ENCODE measurements around the gene TTC17. TPM values are rescaled to one million over a fixed set of nuclear protein-coding genes. Genes with fewer than 3 reads are reported as not detected.

TTC17 gene
- total and polyA plus RNA-seq, 4 donors = 18.9 to 88.6 (median 43.5) TPM

GRCh38 chr11:43356336-43356735 is 2.4 kb upstream of the TTC17 start:
- Histone ChIP-seq H3K9ac (ENCODE audit: low read depth in 1 of 2, low read length in 2 of 2) (no peak overlapping the region), H3K4me1 (ENCODE audit: control insufficient read depth in 4 of 4, insufficient read depth in 4 of 4, low read length in 3 of 4) (peaks cover 8 to 22% (median 18%) of the 10 kb centered on the region in 4 donors), H3K27ac (ENCODE audit: low read depth in 1 of 2, low read length in 2 of 2) (no peak overlapping the region), H3K9me3 (ENCODE audit: control insufficient read depth in 4 of 4, low read length in 3 of 4) (no peaks in the 10 kb centered on the region), H3K4me3 (ENCODE audit: low read depth in 1 of 3, low read length in 3 of 3) (no peak overlapping the region), H3K36me3 (ENCODE audit: control insufficient read depth in 4 of 4, insufficient read depth in 3 of 4, low read depth in 1 of 4, low read length in 3 of 4) (no peaks in the 10 kb centered on the region), H3K27me3 (ENCODE audit: control insufficient read depth in 4 of 4, insufficient read depth in 4 of 4, low read length in 3 of 4) (no peaks in the 10 kb centered on the region)
- DNase-seq (ENCODE audit: low spot score) = no peak
- TF ChIP-seq SP1 (IDR thresholded peaks at IDR 0.05) = no peak
- no peak for TF ChIP-seq HNF4G (IDR thresholded peaks at IDR 0.05)
- no peak for TF ChIP-seq JUND (IDR thresholded peaks at IDR 0.05)
- TF ChIP-seq HNF4A (conservative IDR thresholded peaks at IDR 0.05) = no peak
- no peak for TF ChIP-seq FOXA2 (IDR thresholded peaks at IDR 0.05)
- no peak for TF ChIP-seq MAX (IDR thresholded peaks at IDR 0.05)
- TF ChIP-seq YY1 (IDR thresholded peaks at IDR 0.05) = no peak
- TF ChIP-seq CTCF (IDR thresholded peaks at IDR 0.05; ENCODE audit: low read depth, low read length, missing input control) = no peak
- no peak for TF ChIP-seq RXRA (IDR thresholded peaks at IDR 0.05)
- TF ChIP-seq TAF1 (conservative IDR thresholded peaks at IDR 0.05) = no peak
- no peak for TF ChIP-seq EGR1 (IDR thresholded peaks at IDR 0.05; ENCODE audit: low read depth in 2 of 2)
- no peak for TF ChIP-seq RAD21 (IDR thresholded peaks at IDR 0.05)
- no peak for TF ChIP-seq REST (IDR thresholded peaks at IDR 0.05)
- no peak for TF ChIP-seq ATF3 (IDR thresholded peaks at IDR 0.05)

- Histone ChIP-seq H3K4me1 (ENCODE audit: control insufficient read depth in 4 of 4, insufficient read depth in 4 of 4, low read length in 3 of 4) (peaks cover 8 to 25% (median 18%) of the 10 kb centered on the region in 4 donors), H3K4me3 (ENCODE audit: low read depth in 1 of 3, low read length in 3 of 3) (peak overlapping the region; percentile 61 to 96 (median 80))
- WGBS = 14% methylated on average over 16 of the region's 16 CpGs
- TF ChIP-seq EGR1 (IDR thresholded peaks at IDR 0.05; ENCODE audit: low read depth in 2 of 2) (no peak), JUND (IDR thresholded peaks at IDR 0.05) (no peak), MAX (IDR thresholded peaks at IDR 0.05) (no peak), REST (IDR thresholded peaks at IDR 0.05) (peak; percentile 94), FOXA1 (IDR thresholded peaks at IDR 0.05) (no peak), RAD21 (IDR thresholded peaks at IDR 0.05) (no peak), SP1 (IDR thresholded peaks at IDR 0.05) (no peak), YY1 (IDR thresholded peaks at IDR 0.05) (no peak), CTCF (IDR thresholded peaks at IDR 0.05; ENCODE audit: low read depth, low read length, missing input control) (no peak), NR2F2 (IDR thresholded peaks at IDR 0.05) (peak; percentile 44), FOXA2 (IDR thresholded peaks at IDR 0.05) (no peak), TAF1 (conservative IDR thresholded peaks at IDR 0.05) (peak; percentile 34), ZBTB33 (IDR thresholded peaks at IDR 0.05) (no peak), HNF4A (conservative IDR thresholded peaks at IDR 0.05) (no peak)
These were observed 380 bp upstream of the TTC17 start for GRCh38 chr11:43358279-43358800.

More at GRCh38 chr11:43358279-43358800, 380 bp upstream of the TTC17 start:
- Histone ChIP-seq H3K27me3 (ENCODE audit: control insufficient read depth in 4 of 4, insufficient read depth in 4 of 4, low read length in 3 of 4) (no peaks in the 10 kb centered on the region), H3K27ac (ENCODE audit: low read depth in 1 of 2, low read length in 2 of 2) (peak overlapping the region in 1 of 2 donors; percentile 84), H3K9ac (ENCODE audit: low read depth in 1 of 2, low read length in 2 of 2) (peak overlapping the region; percentile 4 to 79), H3K36me3 (ENCODE audit: control insufficient read depth in 4 of 4, insufficient read depth in 3 of 4, low read depth in 1 of 4, low read length in 3 of 4) (peaks cover 0 to 5% (median 0%) of the 10 kb centered on the region in 4 donors), H3K9me3 (ENCODE audit: control insufficient read depth in 4 of 4, low read length in 3 of 4) (no peaks in the 10 kb centered on the region)
- DNase-seq (ENCODE audit: low spot score) = no peak

Measured in liver (tissue), 9 donors.